ENCODE measurements around the gene CALML6. TPM values are rescaled to one million over a fixed set of nuclear protein-coding genes. Genes with fewer than 3 reads are reported as not detected.

CALML6 gene
- total RNA-seq, 1 donor from 2014 or later = not detected

DNA sequence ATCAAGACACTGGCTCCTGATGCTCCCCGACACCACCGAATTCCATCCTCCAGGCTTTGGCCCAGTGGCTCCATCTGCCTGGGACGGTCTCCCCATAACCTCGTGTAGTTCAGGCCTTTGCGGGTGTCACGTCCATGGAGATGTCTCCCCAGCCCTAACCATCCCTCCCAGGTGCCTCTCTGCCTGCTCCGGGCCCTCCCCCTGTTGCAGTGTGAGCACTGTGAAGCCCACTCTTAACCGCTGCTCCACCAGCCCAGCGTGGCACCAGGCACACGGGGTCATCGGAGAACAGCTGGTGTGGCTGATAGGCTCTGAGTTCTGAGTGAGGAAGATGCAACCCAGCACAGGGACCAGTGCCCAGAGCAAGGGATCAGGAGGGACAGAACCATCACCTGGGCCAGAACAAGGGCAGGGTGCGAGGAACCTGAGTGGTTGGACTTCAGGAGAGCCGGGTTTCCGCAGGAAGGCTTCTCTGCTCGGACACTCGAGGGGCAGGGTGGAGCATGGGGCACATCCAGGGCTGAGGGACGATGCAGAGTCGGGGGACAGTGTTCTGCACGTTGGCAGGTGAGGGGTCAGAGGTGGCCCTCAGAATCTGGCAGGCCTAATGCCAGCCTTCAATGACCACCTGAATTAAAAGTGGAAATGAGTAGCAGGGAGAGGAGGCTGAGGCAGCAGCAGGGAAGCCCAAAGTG is 21.6 kb upstream of the CALML6 start:
- no peaks in the 10 kb centered on the region for H3K36me3 ChIP-seq
- ATAC-seq = no peak
- no peak for DNase-seq
- H3K27ac ChIP-seq = no peak overlapping the region
- TF ChIP-seq, protein P1, sequence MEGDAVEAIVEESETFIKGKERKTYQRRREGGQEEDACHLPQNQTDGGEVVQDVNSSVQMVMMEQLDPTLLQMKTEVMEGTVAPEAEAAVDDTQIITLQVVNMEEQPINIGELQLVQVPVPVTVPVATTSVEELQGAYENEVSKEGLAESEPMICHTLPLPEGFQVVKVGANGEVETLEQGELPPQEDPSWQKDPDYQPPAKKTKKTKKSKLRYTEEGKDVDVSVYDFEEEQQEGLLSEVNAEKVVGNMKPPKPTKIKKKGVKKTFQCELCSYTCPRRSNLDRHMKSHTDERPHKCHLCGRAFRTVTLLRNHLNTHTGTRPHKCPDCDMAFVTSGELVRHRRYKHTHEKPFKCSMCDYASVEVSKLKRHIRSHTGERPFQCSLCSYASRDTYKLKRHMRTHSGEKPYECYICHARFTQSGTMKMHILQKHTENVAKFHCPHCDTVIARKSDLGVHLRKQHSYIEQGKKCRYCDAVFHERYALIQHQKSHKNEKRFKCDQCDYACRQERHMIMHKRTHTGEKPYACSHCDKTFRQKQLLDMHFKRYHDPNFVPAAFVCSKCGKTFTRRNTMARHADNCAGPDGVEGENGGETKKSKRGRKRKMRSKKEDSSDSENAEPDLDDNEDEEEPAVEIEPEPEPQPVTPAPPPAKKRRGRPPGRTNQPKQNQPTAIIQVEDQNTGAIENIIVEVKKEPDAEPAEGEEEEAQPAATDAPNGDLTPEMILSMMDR (IDR thresholded peaks at IDR 0.05) = no peak
- no peaks in the 10 kb centered on the region for H3K9me3 ChIP-seq
- peaks cover 35% of the 10 kb centered on the region for H3K4me1 ChIP-seq
- intact Hi-C loops (cut with DNase I) = no loop called here
- H3K27me3 ChIP-seq (ENCODE audit: low read depth) = peaks cover 6% of the 10 kb centered on the region
- H3K4me3 ChIP-seq = no peak overlapping the region

DNA sequence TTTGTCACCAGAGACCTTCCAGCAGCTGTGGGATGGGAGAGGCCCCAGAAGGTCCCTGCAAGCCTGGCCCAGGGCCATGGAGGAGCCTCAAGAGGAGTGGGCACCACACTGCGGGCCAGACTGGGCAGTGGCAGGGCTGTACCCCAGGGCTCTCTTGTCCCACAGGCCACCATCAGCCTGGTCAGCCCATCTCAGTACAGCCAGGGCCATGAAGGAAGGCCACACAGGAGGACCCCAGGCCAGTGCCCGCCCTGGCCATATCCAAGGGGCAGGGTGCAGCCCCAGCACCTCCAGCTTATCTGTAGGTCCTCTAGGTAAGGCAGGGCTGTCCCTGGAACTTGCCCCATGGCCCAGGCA is 21.1 kb upstream of the CALML6 start:
- no peaks in the 10 kb centered on the region for H3K9me3 ChIP-seq
- no peak for ATAC-seq
- DNase-seq = no peak
- intact Hi-C loops (cut with DNase I) = no loop called here
- TF ChIP-seq, protein P1 (IDR thresholded peaks at IDR 0.05) = no peak
- H3K36me3 ChIP-seq = no peaks in the 10 kb centered on the region
- H3K4me3 ChIP-seq = no peak overlapping the region
- peaks cover 6% of the 10 kb centered on the region for H3K27me3 ChIP-seq (ENCODE audit: low read depth)
- peaks cover 29% of the 10 kb centered on the region for H3K4me1 ChIP-seq
- no peak overlapping the region for H3K27ac ChIP-seq

DNA sequence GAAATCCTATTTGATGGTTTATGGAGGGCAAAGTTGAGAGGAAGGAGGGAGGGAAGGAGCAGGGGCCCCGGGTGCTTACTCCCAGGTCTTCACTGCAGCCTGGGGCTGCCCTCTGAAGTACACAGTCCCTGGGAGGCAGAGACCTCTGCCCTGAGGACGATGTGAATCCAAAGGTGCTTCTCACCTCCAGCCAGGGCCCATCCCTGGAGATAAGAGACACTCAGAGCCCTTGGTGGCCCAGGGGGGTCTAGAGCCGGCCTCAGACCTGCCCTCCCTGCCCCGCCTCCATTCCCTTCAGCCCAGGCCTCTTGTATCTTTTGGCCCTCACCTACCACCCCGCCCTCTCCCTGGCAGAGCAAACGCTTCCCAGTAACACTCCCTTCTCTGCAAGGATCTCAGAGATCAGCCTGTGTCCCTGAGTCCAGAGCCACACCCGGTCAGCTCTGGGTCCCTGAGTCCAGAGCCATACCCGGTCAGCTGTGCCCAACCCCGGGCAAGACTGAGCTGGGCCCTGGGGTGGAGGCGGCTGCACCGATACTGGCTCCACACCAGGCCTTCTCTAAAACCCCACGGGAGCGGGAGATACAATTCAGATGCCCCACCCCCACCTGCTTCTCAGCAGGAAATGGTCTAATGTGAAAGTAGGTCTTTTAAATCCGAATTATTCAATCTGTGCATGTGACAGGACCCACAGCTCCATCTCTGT is 20.6 kb upstream of the CALML6 start:
- intact Hi-C loops (cut with DNase I) = no loop called here
- ATAC-seq (no peak), DNase-seq (no peak)
- Histone ChIP-seq H3K27me3 (ENCODE audit: low read depth) (peaks cover 6% of the 10 kb centered on the region), H3K36me3 (no peaks in the 10 kb centered on the region), H3K4me1 (peaks cover 24% of the 10 kb centered on the region), H3K9me3 (no peaks in the 10 kb centered on the region), H3K27ac (no peak overlapping the region), H3K4me3 (no peak overlapping the region)
- TF ChIP-seq, protein P1 (IDR thresholded peaks at IDR 0.05) = no peak

DNA sequence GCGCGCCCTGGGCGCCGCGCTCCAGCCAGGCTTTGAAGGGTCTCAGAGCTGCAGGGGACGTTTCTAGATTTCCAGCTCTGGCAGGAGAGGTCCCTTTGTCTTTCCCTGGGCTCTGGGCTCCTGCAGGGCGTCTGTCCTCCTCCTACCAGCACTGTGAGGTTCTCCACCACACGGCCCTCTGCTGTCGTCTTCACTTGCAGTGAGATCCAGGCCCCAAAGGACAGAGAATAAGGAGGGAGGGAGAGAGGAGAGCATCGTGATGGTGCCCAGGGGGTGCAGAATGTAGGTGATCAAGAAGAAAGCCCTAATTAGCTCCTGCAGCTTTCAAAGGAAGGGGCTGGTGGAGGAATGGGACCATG is 20.0 kb upstream of the CALML6 start:
- Histone ChIP-seq H3K27me3 (ENCODE audit: low read depth) (peaks cover 6% of the 10 kb centered on the region), H3K4me3 (no peak overlapping the region), H3K9me3 (no peaks in the 10 kb centered on the region), H3K4me1 (peaks cover 23% of the 10 kb centered on the region), H3K27ac (no peak overlapping the region), H3K36me3 (no peaks in the 10 kb centered on the region)
- ATAC-seq (no peak), DNase-seq (no peak)
- intact Hi-C loops (cut with DNase I) = no loop called here
- TF ChIP-seq, protein P1 (IDR thresholded peaks at IDR 0.05) = no peak

DNA sequence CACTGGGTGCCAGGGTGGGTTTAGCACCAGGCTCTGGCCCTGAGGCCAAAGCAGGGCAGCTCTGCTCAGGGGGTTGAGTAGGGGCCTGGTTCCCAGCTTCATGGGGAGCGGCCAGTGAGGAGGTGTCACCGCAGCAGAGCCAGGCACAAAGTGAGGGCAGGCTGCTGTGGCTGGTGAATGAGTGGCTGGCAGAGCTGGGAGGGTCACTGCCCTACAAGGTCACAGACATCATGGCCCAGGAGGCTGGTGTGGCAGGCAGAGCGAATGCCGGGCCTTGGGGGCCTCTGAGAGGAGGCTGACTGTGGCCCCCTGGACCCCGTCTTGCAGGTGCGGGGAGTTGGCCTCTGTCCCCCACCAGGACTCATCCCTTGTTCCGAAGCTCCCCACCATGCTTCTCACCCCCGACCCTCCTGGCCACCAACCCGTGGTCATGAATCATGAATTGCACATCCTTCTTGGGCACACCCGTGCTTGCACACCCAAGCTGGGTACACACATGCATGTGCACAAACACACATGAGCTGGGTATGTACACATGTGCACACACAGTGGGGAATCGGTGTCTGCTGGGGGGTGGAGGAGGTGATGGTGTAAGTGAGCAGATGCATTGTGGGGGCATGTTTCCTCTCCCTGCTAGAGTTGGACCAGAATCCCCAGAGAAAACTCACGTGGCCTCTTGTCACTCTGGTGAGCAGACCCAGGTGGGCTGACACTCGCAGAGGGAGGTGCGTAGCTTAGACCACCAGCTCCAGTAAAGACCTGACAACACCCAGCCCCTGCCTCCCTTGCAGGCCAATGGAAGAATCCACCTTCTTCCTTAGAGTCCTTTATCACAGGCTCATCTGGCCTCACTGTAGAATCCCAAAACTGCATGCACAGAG is 19.4 kb upstream of the CALML6 start:
- Histone ChIP-seq H3K4me1 (peaks cover 23% of the 10 kb centered on the region), H3K27me3 (ENCODE audit: low read depth) (peaks cover 6% of the 10 kb centered on the region), H3K9me3 (no peaks in the 10 kb centered on the region), H3K27ac (no peak overlapping the region), H3K36me3 (no peaks in the 10 kb centered on the region), H3K4me3 (no peak overlapping the region)
- ATAC-seq = no peak
- no peak for DNase-seq
- intact Hi-C loops (cut with DNase I) = no loop called here
- TF ChIP-seq, protein P1 (IDR thresholded peaks at IDR 0.05) = no peak
